ENCODE measurements around the gene CFAP57. TPM values are rescaled to one million over a fixed set of nuclear protein-coding genes. Genes with fewer than 3 reads are reported as not detected.

The CFAP57 gene
- polyA plus RNA-seq, 10 donors: 0.11 to 0.88 (median 0.21) TPM

DNA sequence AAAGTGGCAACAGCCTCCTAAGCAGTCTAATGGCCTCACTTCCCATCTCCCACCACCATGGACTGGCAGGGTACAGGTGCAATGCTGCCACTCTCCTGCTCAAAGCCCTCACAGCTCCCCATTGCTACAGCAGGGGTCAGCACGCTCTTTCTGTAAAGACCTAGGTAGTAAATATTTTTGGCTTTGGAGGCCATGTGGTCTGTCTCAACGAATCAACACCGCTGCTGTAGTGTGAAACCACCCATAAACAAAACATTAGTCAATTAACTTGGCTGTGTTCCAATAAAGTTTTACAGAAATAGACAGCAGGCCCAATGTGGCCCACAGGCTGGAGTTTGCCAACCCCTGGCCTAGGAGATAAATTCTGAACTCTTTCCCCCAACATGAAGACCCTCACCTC lies 53.0 kb downstream of the CFAP57 start:
- DNase-seq: no peak

GRCh38 chr1:43227143-43227764 lies 55.1 kb downstream of the CFAP57 start:
- DNase-seq: peak; percentile 57 to 85 (median 81)

DNA sequence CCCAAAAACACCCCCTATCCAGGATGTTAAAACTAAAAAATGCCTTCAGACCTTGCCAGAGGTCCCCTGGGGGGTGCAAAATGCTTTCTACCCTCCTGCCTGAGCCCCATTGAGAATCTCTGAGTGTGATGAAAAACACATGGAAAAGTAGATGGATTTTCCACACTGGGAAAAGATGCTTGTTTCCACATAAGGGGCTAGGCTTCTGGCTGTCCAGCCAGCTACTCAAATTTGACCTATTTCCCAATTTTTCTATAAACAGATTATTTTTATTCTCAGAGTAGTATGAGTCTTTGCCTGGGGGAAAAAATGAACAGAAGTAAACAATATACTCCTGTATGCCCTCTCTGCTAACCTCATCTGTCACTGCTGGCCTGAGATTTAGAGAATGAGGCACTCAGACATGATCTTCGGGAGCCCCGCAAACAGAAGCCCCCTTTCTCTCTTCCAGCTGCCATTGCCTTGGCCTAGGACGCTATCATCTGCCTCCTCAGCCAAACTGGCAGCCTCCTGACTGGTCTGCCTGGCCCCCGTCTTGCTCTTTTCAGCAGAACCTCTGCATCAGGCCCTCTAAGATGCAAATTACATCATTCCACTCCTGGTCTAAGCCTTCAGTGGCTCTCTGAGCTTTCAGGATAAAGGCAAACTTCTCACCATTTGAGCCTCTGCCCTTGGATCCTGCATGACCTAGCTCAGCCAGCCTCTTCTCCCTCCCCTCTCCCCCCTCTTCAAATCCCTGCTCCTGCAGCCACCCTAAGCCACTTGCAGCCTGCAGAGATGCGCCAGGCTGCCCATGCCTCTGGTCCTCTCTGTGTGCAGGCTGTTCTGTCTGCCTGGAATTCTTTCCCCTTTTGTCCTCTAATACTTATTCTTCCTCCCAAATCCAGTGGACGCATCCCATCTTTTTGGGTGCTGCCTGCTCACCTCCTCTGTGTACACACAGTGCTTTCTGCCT lies 58.0 kb downstream of the CFAP57 start:
- peak in 2 of 3 donors; percentile 39 to 62 for DNase-seq

GRCh38 chr1:43232074-43232473 lies 59.9 kb downstream of the CFAP57 start:
- peak in 1 of 3 donors; percentile 18 for DNase-seq

- DNase-seq: no peak
Observed at GRCh38 chr1:43232482-43232881, 60.4 kb downstream of the CFAP57 start.

DNA sequence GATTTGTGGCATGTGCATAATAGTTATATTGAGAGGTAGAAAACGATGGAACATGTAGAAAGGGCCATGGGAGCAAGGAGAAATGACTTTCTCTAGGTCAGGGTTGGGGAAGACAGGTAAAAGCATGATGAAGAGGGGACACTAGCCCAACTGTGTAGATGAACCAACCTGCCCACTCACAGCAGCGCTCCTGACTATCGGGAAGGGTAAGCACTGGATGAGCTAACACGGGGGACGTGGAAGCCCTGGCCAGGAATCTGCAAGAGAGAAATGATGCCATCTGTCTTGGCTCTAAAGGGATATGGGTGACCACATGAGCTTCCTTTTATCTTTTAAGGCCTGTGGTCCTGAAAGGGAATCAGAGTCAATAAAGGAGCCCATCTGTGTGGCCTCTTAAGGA lies 61.5 kb downstream of the CFAP57 start:
- no peak for DNase-seq

DNA sequence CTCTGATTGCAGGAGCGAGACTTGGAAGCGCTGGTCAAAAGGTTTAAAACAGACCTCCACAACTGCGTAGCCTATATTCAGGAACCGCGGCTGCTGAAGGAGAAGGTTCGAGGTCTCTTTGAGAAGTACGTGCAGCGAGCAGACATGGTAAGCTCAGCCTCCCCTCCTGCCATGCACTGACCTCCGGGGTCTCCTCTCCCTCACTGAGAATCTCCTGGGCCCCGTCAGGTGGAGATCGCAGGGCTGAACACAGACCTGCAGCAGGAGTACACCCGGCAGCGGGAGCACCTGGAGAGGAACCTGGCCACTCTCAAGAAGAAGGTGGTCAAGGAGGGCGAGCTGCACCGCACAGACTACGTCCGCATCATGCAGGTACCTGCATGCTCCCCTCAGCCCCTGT lies 62.1 kb downstream of the CFAP57 start:
- DNase-seq: no peak

- no peak for DNase-seq
Observed at GRCh38 chr1:43235040-43235439, 62.9 kb downstream of the CFAP57 start.

DNA sequence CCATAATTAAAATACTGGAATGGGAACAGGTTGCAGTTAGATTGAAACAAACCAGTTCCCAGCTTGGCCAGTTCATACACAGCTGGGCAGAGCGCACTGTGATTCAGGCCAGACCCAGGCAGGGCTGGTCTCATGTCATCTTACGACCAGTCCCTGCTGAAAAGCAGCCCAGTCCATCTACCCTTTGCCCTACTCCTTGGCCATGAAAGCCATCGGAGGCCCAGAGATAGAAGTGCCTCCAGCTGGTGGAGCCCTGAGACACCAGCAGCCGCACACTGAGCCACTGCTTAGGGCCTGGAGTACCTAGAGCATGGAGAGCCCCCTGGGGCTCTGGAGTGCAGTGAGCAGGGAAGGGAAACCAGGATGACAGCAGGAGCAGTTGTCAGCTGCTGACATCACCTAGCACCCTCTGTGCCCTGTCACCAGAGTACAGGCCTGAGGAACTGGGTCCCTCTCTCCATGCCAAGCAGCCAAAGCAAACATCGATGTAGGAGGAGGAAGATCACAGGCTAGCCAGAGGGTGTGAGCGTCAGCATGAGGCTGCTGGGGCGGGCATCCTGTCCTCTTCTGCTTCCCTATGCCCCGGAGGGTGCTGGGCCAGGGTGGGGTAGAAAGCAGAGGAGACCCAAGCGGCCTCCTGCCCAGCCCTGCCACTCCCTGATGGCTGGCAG lies 63.5 kb downstream of the CFAP57 start:
- DNase-seq: no peak

- no peak for DNase-seq
Observed at GRCh38 chr1:43237121-43237520, 65.0 kb downstream of the CFAP57 start.

DNA sequence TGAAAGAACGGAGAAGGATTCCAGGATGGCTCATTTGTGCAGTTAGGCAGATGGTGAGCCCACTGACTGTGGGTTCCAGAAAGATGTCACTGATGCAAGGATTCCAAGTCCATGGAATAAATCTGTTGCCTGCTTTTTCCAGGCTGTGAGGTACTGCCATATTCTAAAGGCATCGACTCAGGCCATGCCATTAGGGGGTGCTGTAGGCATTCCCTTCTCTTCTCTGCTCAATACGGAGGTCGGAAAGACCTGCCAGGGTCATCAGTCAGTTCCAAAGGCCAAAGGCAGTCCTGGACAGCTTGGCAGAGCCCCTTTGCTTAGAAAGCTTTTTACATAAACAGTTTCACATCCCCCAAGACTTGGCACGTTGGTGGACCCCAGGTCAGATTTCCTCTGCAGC lies 66.0 kb downstream of the CFAP57 start:
- peak in 2 of 3 donors; percentile 44 to 49 for DNase-seq

DNA sequence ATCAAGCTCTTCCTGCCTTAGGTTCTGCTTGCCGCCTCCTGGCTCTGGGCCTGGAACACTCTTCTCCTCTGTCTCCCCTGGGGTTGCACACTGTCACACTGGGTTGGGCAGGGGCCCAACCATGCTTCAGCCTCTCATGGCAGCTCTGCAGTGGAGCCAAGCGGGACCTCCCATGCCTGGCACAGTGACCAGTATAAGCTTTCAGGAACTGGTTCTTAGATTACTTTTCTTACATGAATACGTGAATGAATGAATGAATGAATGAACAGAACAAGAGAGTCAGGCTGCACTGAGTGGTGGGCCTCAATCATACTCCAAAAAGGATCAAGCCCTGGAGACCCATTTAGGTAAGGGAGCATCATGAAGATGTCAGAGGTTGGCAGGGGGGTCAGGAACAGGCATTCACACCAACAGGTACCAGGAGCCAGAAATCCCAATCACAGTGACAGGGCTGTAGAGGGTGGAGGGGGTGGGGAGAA lies 66.9 kb downstream of the CFAP57 start:
- no peak for DNase-seq

DNA sequence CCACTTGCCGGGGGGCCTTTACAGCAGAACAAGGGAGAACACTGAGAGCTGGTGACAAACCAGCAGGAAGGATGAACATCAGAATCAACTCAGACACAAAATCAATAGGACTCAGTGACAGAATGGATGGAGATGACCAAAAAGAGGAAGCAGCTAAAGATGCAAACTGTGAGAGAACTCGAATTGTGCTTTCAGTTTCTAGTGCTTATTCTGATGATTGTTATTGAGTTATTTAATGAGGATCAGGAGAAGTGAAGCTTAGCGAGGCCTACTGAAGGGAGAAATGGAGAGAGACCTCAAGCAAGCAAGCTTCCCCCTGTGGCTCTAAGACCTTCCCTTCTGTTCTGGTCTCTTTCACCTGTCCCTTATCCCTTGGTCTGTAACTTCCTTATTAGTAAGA lies 67.4 kb downstream of the CFAP57 start:
- DNase-seq: no peak

GRCh38 chr1:43241413-43241836 lies 69.3 kb downstream of the CFAP57 start:
- DNase-seq: no peak

DNA sequence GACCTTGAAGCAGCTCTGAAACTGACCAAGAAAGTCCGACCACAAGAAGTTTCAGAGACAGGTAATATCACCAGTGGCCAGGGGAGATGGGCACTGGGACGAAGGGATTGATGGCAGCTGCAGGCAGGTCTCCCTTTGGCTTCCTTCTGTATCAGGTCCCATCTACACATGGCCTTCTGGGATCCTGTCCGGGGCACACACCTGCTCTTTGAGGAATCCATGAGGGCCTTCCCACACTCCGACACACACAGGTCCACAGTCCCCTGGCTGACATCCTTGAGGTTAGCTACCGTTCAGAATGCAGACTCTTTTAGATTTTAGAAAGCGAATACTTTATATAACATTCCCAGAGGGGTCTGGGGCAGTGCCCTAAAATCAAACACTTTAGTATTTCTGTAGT lies 71.2 kb downstream of the CFAP57 start:
- DNase-seq: no peak

GRCh38 chr1:43246466-43247213 lies 74.5 kb downstream of the CFAP57 start:
- no peak for DNase-seq

DNA sequence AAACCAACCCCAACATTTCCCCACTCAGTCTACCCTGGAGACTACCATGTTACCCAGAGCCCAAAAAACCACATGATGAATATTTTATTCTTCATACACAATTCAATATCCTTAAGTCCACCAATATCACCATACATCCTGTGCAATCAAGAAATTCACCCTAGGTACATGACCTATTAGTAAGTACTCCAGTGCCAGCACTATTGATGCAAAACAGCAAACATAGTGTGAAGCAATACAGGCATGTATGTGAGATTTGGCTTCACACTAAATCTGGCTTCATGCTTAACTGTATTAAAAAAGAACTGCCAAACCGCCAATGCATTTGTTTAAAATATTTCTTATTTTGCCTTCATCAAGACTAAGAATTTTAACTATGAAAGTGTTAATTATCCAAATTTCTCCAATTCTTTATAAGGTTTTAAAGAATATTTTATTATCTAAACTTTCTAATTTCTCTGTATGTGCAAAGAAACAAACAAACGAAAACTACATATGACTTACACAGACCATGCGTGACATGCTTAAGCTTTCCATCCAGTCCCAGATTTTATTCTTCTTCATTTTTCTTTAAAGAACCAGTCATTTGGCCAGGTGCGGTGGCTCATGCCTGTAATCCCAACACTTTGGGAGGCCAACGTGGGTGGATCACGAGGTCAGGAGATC lies 75.3 kb downstream of the CFAP57 start:
- DNase-seq: no peak

GRCh38 chr1:43250351-43250761 lies 78.2 kb downstream of the CFAP57 start:
- DNase-seq: no peak

DNA sequence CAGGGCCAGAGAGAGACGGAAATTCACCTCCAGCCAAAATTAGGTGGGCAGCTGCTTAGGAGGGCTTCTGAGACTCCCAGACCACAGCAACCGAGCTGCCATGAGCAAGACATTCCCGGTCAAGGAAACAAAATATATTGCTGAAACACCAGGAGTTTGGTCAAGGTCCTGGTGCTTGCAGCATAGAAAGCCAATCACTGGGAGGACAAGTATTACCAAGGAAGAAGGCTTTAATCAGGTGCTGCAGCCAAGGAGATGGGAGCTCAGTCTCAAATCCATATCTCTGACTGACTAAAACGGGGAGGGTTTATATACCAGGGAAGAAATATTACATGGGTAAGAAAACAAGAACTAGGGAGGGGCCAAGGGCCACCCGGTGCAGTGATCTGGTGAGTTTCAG lies 78.9 kb downstream of the CFAP57 start:
- DNase-seq: no peak

DNA sequence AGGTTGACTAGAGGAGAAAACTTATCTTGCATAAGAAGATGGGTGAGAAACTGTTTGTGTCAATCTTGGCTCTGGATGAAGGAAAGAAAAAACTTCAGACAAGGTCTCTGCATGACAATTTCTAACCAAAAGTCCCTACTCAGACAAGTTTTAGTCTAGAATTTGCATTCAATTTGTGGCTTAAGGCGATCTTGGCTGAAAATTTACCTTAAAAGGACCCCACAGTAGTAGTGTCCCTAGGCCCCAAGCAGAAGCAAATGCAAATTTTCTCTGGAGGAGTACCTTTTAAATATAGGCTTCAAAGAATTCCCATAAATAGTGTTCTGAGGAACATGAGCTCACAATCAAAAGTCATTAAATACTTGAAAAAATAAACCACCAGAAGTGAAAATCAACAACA lies 80.1 kb downstream of the CFAP57 start:
- no peak for DNase-seq

GRCh38 chr1:43253173-43253572 lies 81.0 kb downstream of the CFAP57 start:
- DNase-seq: no peak

Data from muscle of back (tissue), 11 donors.